GM18868 (cell line): ENCODE data around the gene NPFFR2.
"Not testable (repeated sequence)": the region's sequence is repeated elsewhere in the genome, so short reads cannot be mapped to it uniquely, and the experiment has no call there.

Experiments
- ATAC-seq: cut with Tn5 transposase; IDR thresholded peaks from one replicate; pipeline ENCODE4 v1.9.1; 2021; ENCODE audit warnings: mild to moderate bottlenecking, moderate library complexity; ENCODE audit not compliant: unreplicated experiment

Gene NPFFR2

GRCh38 chr4:72111863-72112262 lies 80.1 kb downstream of the NPFFR2 start:
- ATAC-seq, result no peak

GRCh38 chr4:72112514-72113156 lies 80.8 kb downstream of the NPFFR2 start:
- peak; percentile 94 for ATAC-seq

GRCh38 chr4:72118017-72118416 lies 86.2 kb downstream of the NPFFR2 start:
- peak; percentile 85 for ATAC-seq

GRCh38 chr4:72119946-72120345 lies 88.1 kb downstream of the NPFFR2 start:
- ATAC-seq, result no peak

DNA sequence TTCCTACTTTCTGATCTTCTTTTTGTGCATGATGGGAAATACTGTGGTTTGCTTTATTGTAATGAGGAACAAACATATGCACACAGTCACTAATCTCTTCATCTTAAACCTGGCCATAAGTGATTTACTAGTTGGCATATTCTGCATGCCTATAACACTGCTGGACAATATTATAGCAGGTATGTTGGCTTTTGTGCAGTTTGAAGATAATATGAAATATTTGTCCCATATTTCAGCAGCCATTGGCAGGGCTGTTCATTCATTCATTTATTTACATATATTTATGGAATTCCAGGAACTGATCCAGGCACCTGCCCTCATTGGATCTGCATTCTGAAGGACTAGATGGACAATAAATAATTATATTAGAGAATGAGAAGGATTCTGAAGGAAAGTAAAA lies 96.9 kb downstream of the NPFFR2 start:
- ATAC-seq, result no peak

- no peak for ATAC-seq
Measured at GRCh38 chr4:72136429-72136828, 104.6 kb downstream of the NPFFR2 start.

DNA sequence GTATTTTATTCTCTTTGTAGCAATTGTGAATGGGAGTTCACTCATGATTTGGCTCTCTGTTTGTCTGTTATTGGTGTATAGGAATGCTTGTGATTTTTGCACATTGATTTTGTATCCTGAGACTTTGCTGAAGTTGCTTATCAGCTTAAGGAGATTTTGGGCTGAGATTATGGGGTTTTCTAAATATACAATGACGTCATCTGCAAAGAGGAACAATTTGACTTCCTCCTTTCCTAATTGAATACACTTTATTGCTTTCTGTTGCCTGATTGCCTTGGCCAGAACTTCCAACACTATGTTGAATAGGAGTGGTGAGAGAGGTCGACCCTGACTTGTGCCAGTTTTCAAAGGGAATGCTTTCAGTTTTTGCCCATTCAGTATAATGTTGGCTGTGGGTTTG lies 108.2 kb downstream of the NPFFR2 start:
- not testable (repeated sequence) for ATAC-seq

DNA sequence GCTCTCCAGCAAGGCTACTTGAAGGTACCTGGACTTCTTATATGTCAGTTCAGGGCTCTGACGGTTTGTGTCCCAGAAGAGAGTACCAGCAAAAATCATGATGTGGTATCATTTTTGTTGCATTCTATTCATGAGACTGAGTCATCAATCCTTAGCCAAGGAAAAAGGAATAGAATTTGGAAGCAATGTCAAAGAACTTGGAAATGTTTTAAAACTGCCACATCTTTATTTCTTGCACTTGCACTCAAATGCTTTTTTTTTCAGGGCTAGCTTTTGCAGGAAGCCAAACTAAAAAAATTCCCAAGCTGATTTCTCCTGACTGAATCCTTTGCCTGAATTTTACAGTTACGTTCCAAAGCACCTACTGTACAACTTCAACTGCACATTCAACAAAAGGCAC lies 112.4 kb downstream of the NPFFR2 start:
- no peak for ATAC-seq

DNA sequence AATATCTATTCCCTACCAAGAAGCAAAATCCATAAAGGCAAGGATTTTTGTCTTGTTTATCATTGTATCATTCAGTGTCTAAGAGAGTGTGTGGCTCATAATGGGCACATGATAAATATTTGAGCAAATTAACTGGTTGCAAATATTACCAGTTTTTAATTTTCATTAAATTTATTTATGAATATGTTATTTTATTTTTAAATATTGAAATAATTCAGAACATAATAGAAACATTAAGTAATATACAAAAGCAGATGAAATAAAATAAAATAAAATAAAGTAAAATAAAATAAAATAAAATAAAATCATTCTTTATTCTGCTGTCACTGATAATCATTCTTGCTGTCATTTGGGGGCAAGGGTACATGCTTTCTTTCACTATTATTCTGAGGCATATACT lies 120.9 kb downstream of the NPFFR2 start:
- ATAC-seq, result no peak

- ATAC-seq, result not testable (repeated sequence)
Measured at GRCh38 chr4:72153634-72154033, 121.8 kb downstream of the NPFFR2 start.

DNA sequence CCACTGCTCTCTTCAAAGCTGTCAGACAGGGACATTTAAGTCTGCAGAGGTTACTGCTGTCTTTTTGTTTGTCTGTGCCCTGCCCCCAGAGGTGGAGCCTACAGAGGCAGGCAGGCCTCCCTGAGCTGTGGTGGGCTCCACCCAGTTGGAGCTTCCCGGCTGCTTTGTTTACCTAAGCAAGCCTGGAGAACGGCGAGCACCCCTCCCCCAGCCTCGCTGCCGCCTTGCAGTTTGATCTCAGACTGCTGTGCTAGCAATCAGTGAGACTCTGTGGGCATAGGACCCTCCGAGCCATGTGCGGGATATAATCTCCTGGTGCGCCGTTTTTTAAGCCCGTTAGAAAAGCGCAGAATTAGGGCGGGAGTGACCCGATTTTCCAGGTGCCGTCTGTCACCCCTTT lies 137.5 kb downstream of the NPFFR2 start:
- not testable (repeated sequence) for ATAC-seq

DNA sequence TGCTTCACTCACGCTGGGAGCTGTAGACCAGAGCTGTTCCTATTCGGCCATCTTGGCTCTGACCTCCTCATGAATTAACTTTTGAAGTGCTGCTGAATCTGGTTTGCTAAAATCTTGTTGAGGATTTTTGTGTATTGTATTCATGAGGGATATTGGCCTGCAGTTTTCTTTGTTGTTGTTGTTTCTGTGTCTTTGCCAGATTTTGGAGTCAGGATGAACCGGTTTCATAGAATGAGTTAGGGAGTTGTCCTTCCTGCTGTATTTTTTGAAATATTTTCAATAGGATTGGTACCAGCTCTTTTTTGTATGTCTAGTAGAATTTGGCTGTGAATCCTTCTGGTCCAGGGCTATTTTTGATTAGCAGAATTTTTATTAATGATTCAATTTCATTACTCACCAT lies 138.1 kb downstream of the NPFFR2 start:
- no peak for ATAC-seq

GRCh38 chr4:72171761-72172160 lies 140.0 kb downstream of the NPFFR2 start:
- no peak for ATAC-seq

DNA sequence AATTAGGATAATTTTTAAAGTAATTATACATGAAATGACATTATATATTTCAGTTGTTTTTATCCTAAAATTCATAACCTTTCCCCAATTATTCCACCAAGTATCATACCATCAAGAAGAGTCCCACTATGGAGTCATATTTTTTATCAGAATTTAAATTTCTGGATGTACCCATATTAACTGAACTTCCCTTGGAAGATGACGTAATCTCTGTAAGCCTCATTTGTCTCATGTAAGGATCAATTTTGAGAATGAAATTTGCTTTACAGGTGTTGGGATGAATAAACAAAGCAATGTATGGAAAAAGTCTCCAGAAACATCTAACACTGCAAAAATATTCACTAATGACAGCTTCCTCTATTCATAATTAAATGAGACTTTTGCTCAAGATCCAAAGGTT lies 147.5 kb downstream of the NPFFR2 start:
- ATAC-seq, result no peak

DNA sequence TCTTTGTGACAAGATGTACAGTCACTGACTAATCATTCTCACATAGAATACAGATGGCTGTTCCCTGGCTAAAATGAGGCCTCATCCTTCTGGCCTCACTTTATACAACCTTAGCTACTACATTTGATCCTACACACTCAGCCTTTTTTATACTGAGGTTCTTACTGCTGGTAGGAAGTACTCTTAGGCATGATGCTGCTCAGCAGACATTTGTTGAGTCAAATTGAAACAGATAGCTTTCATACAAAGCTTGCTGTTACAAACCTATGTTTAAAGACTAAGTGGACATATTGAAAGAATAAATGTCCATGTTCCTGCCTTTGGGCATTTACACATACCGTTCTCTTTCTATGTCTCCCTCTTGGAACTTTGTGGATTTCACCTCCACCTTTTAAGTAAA lies 154.9 kb downstream of the NPFFR2 start:
- ATAC-seq, result peak; percentile 97

GRCh38 chr4:72194046-72194445 lies 162.2 kb downstream of the NPFFR2 start:
- ATAC-seq, result no peak

DNA sequence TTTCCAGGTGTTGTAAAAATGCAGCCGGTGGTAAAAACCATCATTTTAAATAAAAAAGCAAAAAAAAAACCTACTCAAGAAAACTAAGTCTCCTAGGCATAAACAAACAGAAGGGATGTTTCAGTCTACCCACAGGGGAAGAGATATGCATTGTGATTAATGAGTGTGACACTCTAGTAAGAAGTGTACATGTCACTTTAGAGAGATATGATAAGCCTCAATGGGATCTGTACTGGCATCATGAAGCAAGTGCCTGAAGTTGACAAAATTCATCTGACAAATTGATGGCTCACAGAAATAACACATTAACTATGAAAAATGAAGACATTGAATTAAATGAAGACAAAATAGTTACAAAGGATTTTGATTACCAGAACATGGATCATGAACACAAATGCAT lies 162.7 kb downstream of the NPFFR2 start:
- no peak for ATAC-seq
